ENCODE measurements around the gene BEND6.

The BEND6 gene

DNA sequence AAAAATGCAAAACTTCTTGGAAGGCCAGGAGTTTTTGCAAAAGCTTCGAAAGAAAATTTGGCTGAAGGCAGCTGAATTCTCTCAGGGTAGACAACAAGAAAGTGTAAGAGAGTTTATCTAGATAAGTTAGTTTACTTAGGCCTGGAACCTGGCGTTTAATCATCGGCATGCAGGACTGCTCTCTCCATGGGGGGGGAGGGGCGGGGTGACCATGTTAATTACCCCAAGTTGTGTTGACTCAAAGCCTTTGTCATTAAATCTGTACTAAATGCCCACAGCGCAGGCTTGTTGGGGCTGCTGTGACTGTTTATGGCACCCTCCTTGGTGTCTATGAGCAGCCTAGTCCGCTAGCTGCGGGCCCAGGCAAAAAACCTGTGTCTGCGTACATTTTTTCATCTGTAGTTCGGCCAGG, 115.0 kb downstream of the BEND6 start:
- no peak for DNase-seq (ENCODE audit: low read depth)
- H3K4me3 ChIP-seq (ENCODE audit: low read depth, low read length) = no peak overlapping the region

DNA sequence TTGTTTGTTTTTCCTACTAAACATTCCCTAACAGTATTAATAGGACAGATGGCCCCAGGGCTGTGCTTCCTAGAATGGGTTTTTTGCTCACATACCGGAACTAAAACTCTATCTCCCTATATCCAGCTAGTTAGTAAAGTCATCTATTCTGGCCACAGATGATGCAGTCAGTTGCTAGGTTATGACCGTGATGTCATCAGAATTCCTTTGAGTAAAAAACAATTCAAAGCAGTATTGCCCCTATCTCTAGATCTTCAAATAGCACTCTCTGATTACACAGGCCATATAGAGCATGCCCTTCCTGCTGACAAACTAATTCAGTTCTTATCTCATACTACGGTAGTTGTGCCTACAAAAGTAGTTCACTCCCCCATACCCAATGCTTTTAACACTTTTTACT, 117.2 kb downstream of the BEND6 start:
- DNase-seq (ENCODE audit: low read depth) = no peak

DNA sequence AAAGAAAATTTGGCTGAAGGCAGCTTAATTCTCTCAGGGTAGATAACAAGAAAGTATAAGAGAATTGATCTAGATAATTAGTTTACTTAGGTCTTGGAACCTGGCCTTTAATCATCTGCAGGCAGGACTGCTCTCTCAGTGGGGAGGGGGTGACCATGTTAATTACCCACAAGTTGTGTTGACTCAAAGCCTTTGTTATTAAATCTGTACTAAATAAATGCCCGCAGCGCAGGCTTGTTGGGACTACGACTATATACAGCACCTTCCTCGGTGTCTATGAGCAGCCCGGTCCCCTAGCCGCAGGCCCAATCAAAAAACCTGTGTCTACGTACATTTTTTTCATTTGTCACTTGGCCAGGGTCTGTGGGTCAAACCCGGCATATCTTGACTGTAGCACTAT, 119.5 kb downstream of the BEND6 start:
- no peak for DNase-seq (ENCODE audit: low read depth)
- no peak overlapping the region for H3K4me3 ChIP-seq (ENCODE audit: low read depth, low read length)

More for the DNA sequence above, 117.2 kb downstream of the BEND6 start:
- no peak overlapping the region for H3K4me3 ChIP-seq (ENCODE audit: low read depth, low read length)

DNA sequence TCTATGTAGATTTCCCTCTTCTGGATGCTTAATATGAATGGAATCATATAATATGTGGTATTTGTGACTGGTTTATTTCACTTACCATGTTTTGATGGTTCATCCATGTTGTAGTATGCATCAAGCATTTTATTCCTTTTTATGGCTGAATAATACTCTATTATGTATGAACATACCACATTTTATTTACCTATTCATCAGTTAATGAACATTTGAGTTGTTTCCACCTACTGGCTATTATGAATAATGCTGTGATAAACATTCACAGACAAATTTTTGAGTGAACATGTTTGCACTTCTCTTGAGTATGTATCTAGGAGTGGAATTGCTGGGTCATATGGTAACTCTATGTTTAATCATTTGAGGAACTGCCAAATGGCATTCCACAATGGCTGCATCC, 120.2 kb downstream of the BEND6 start:
- no peak overlapping the region for H3K4me3 ChIP-seq (ENCODE audit: low read depth, low read length)
- DNase-seq (ENCODE audit: low read depth) = no peak
